ENCODE results near the gene PCSK4. TPM values are rescaled to one million over a fixed set of nuclear protein-coding genes. Genes with fewer than 3 reads are reported as not detected.

PCSK4 gene
- total and polyA plus RNA-seq, 9 of the 15 experiments (the other 6 are each of a cell fraction or from before 2014, with no cell fraction given) = 0.01 to 9.1 (median 2.1) TPM; not detected in 1

- TF ChIP-seq NR2C1 (IDR thresholded peaks at IDR 0.05) (no peak), NR2C1 (tag; IDR thresholded peaks at IDR 0.05) (no peak), HIVEP1 (CRISPR knock-in tag; IDR thresholded peaks at IDR 0.05) (no peak), MYC (IDR thresholded peaks at IDR 0.05; ENCODE audit: low read depth, low read length) (0 out of 2 replicates have a peak, but pooled peaks have one; percentile 35), MYC (CRISPR knock-in tag; IDR thresholded peaks at IDR 0.05; ENCODE audit: borderline replicate concordance, low read depth) (no peak), GABPA (tag; conservative IDR thresholded peaks at IDR 0.05; ENCODE audit: low read depth) (peak; percentile 87), NR4A1 (CRISPR knock-in tag; IDR thresholded peaks at IDR 0.05) (no peak), NR4A1 (tag; IDR thresholded peaks at IDR 0.05) (0 out of 2 replicates have a peak, but pooled peaks have one; percentile 31), HNRNPL (IDR thresholded peaks at IDR 0.05; ENCODE audit: low read depth, low read length) (peak; percentile 81; the same call in 1 of the 2 replicates), DMBX1 (CRISPR knock-in tag; IDR thresholded peaks at IDR 0.05; ENCODE audit: borderline replicate concordance) (peak; percentile 10; the same call in 1 of the 2 replicates)
- TF ChIP-seq, protein P1, sequence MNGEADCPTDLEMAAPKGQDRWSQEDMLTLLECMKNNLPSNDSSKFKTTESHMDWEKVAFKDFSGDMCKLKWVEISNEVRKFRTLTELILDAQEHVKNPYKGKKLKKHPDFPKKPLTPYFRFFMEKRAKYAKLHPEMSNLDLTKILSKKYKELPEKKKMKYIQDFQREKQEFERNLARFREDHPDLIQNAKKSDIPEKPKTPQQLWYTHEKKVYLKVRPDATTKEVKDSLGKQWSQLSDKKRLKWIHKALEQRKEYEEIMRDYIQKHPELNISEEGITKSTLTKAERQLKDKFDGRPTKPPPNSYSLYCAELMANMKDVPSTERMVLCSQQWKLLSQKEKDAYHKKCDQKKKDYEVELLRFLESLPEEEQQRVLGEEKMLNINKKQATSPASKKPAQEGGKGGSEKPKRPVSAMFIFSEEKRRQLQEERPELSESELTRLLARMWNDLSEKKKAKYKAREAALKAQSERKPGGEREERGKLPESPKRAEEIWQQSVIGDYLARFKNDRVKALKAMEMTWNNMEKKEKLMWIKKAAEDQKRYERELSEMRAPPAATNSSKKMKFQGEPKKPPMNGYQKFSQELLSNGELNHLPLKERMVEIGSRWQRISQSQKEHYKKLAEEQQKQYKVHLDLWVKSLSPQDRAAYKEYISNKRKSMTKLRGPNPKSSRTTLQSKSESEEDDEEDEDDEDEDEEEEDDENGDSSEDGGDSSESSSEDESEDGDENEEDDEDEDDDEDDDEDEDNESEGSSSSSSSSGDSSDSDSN (IDR thresholded peaks at IDR 0.05; ENCODE audit: borderline replicate concordance in 1 of 2, low read depth in 2 of 2, low read length in 2 of 2) = no peak; a peak in 1 of 4 replicates
- TF ChIP-seq, protein P2, sequence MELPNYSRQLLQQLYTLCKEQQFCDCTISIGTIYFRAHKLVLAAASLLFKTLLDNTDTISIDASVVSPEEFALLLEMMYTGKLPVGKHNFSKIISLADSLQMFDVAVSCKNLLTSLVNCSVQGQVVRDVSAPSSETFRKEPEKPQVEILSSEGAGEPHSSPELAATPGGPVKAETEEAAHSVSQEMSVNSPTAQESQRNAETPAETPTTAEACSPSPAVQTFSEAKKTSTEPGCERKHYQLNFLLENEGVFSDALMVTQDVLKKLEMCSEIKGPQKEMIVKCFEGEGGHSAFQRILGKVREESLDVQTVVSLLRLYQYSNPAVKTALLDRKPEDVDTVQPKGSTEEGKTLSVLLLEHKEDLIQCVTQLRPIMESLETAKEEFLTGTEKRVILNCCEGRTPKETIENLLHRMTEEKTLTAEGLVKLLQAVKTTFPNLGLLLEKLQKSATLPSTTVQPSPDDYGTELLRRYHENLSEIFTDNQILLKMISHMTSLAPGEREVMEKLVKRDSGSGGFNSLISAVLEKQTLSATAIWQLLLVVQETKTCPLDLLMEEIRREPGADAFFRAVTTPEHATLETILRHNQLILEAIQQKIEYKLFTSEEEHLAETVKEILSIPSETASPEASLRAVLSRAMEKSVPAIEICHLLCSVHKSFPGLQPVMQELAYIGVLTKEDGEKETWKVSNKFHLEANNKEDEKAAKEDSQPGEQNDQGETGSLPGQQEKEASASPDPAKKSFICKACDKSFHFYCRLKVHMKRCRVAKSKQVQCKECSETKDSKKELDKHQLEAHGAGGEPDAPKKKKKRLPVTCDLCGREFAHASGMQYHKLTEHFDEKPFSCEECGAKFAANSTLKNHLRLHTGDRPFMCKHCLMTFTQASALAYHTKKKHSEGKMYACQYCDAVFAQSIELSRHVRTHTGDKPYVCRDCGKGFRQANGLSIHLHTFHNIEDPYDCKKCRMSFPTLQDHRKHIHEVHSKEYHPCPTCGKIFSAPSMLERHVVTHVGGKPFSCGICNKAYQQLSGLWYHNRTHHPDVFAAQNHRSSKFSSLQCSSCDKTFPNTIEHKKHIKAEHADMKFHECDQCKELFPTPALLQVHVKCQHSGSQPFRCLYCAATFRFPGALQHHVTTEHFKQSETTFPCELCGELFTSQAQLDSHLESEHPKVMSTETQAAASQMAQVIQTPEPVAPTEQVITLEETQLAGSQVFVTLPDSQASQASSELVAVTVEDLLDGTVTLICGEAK (IDR thresholded peaks at IDR 0.05) = 0 out of 2 replicates have a peak, but pooled peaks have one; percentile 42
- TF ChIP-seq, protein P2 (CRISPR knock-in tag; IDR thresholded peaks at IDR 0.05) = no peak
Observed at GRCh38 chr19:1512671-1513498, 22.7 kb upstream of the PCSK4 start, which contains the start of gene ADAMTSL5 (continued).
